ENCODE measurements around the gene CEP164. TPM values are rescaled to one million over a fixed set of nuclear protein-coding genes. Genes with fewer than 3 reads are reported as not detected.

Gene CEP164
- total RNA-seq, 1 donor from 2014 or later = 21.6 TPM

DNA sequence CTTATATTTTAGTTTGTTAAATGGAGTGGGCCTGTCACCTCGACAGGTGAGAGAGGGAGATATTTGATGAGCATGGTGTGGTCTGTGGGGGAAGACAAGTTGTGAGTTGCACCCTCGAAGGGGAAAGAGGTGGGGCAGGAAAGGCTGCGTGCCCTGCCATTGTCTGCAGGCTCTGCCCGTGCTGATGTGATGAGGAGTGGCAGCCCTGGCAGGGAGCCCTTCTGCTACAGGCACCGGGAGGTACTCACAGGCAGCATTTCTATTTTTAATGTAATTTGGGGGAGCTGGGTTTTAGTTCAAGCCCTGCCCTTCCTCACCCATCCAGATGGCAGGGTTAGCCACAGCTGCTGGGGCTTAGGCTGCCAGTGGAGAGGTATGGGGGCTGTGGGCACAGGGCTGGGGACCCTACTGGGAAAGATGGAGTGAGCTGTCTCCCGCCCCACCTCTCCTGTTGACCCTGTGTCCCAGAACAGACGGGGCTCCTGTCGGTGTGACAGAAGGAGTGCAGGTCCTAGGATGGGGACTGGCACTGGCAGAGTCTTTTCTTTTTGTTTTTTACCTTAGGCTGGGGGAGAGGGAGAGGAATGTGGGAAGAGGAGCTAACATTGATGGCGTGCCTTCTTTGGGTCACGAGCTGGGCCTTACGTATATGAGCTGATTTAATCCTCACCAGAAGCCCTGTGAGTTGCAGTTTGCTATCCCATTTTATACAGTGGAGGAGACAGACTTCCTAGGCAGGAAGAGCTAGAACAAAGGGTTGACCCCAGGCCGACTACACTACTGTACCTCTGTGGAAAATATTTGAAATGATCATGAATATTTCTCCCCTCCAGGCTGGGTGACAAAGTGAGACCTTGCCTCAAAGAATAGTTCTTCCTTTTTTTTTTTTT is 51.6 kb downstream of the CEP164 start:
- H3K27me3 ChIP-seq = no peaks in the 10 kb centered on the region
- no peak overlapping the region for H3K4me3 ChIP-seq
- peaks cover 0 to 44% of the 10 kb centered on the region in 2 donors for H3K36me3 ChIP-seq
- intact Hi-C loops (cut with DNase I) = no loop called here
- no peak overlapping the region for H3K27ac ChIP-seq
- no peaks in the 10 kb centered on the region for H3K9me3 ChIP-seq
- H3K4me1 ChIP-seq = no peaks in the 10 kb centered on the region
- DNase-seq (ENCODE audit: extremely low spot score in 2 of 2) = no peak
- TF ChIP-seq POLR2AphosphoS5 (IDR thresholded peaks at IDR 0.05; ENCODE audit: insufficient read depth in 1 of 2, low read depth in 1 of 2) = no peak
- TF ChIP-seq, protein P1, sequence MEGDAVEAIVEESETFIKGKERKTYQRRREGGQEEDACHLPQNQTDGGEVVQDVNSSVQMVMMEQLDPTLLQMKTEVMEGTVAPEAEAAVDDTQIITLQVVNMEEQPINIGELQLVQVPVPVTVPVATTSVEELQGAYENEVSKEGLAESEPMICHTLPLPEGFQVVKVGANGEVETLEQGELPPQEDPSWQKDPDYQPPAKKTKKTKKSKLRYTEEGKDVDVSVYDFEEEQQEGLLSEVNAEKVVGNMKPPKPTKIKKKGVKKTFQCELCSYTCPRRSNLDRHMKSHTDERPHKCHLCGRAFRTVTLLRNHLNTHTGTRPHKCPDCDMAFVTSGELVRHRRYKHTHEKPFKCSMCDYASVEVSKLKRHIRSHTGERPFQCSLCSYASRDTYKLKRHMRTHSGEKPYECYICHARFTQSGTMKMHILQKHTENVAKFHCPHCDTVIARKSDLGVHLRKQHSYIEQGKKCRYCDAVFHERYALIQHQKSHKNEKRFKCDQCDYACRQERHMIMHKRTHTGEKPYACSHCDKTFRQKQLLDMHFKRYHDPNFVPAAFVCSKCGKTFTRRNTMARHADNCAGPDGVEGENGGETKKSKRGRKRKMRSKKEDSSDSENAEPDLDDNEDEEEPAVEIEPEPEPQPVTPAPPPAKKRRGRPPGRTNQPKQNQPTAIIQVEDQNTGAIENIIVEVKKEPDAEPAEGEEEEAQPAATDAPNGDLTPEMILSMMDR (IDR thresholded peaks at IDR 0.05) = no peak
- TF ChIP-seq POLR2A (IDR thresholded peaks at IDR 0.05) = no peak

DNA sequence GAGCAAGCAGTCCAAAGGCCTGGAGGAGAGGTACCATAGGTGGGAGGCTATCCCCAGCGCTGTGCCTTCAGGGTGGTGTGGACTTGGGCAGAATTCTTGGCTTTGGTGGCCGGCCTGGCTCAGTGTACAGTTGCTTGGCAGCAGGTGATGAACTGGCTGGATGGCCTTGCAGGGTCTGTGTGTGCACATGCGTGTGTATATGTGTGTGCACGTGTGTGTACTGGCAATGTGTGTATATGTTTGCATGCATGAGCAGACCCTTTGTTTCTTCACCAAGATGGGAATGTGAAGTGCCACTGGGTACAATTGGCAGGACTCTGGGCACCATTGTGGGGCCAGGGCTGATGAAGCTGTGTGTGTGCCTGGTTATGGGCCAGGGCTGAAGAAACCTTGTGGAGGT is 53.0 kb downstream of the CEP164 start:
- no peak for DNase-seq (ENCODE audit: extremely low spot score in 2 of 2)
- no peaks in the 10 kb centered on the region for H3K4me1 ChIP-seq
- TF ChIP-seq POLR2A (IDR thresholded peaks at IDR 0.05) = no peak
- TF ChIP-seq POLR2AphosphoS5 (IDR thresholded peaks at IDR 0.05; ENCODE audit: insufficient read depth in 1 of 2, low read depth in 1 of 2) = no peak
- TF ChIP-seq, protein P1 (IDR thresholded peaks at IDR 0.05) = no peak
- no peaks in the 10 kb centered on the region for H3K27me3 ChIP-seq
- no peaks in the 10 kb centered on the region for H3K9me3 ChIP-seq
- intact Hi-C loops (cut with DNase I) = no loop called here
- no peak overlapping the region for H3K4me3 ChIP-seq
- no peak overlapping the region for H3K27ac ChIP-seq
- H3K36me3 ChIP-seq = peaks cover 0 to 30% of the 10 kb centered on the region in 2 donors

DNA sequence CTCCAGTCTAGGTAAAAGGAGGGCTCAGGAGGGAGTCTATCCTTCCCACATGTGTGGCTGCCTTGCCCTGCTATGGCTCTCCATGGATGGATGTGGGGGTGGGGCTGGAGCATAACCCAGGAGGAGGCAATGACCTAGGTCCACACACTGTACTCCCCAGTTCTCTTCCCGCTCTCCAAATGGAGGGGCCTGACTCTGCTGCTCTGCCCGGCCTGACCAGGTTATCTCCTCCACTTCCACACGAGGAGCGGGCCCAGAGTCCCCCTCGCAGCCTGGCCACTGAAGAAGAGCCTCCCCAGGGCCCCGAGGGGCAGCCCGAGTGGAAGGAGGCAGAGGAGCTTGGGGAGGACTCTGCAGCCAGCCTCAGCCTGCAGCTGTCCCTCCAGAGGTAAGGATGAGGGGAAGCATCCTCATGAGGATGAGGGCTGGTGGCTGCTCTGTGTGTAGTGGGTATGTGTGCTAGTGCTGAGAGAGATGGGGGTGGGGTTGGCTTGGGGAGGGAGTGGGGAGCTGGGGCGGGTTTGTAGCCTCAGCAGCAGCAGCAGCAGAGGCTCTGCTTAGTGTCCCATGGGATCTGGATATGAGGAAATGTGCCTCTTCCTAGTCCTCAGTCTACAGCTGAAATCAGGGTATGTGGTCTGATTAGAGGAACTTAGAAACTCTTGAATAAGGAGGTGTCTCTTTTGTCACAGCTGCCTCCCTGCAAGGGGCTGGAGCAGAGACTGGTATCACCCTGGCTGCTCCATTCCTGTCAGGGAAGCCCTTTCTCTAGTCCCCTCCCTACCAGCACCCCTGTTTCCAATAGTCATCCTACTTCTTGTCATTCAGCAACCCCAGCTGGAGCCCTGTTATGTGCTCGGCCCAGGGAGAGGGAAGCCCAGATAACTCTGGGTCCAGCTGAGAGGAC is 54.1 kb downstream of the CEP164 start:
- Histone ChIP-seq H3K27me3 (no peaks in the 10 kb centered on the region), H3K4me1 (no peaks in the 10 kb centered on the region), H3K4me3 (no peak overlapping the region), H3K9me3 (no peaks in the 10 kb centered on the region), H3K36me3 (peaks cover 0 to 27% of the 10 kb centered on the region in 2 donors), H3K27ac (no peak overlapping the region)
- intact Hi-C loops (cut with DNase I) = no loop called here
- no peak for DNase-seq (ENCODE audit: extremely low spot score in 2 of 2)
- TF ChIP-seq POLR2A (IDR thresholded peaks at IDR 0.05) (no peak), POLR2AphosphoS5 (IDR thresholded peaks at IDR 0.05; ENCODE audit: insufficient read depth in 1 of 2, low read depth in 1 of 2) (no peak)
- TF ChIP-seq, protein P1 (IDR thresholded peaks at IDR 0.05) = no peak

DNA sequence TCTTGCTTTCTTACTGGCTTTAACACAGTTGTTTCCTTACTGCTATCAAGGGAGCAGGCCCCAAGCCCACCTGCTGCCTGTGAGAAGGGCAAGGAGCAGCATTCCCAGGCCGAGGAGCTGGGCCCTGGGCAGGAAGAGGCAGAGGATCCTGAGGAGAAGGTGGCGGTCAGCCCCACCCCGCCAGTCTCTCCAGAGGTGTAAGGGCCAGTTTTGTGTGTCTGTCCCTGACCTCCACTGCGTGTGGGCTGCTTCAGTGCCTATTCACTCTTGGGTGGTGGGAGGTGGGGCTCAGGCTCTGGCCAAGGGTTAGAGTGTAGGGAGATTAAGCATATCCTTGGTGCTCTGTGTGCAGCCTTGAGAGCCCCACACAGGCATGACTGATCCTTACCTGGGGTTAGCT is 55.1 kb downstream of the CEP164 start:
- Histone ChIP-seq H3K27me3 (no peaks in the 10 kb centered on the region), H3K27ac (no peak overlapping the region), H3K4me1 (no peaks in the 10 kb centered on the region), H3K36me3 (peaks cover 0 to 32% of the 10 kb centered on the region in 2 donors), H3K9me3 (no peaks in the 10 kb centered on the region), H3K4me3 (no peak overlapping the region)
- no peak for TF ChIP-seq POLR2AphosphoS5 (IDR thresholded peaks at IDR 0.05; ENCODE audit: insufficient read depth in 1 of 2, low read depth in 1 of 2)
- TF ChIP-seq, protein P1 (IDR thresholded peaks at IDR 0.05) = no peak
- no peak for TF ChIP-seq POLR2A (IDR thresholded peaks at IDR 0.05)
- intact Hi-C loops (cut with DNase I) = no loop called here
- DNase-seq (ENCODE audit: extremely low spot score in 2 of 2) = no peak

Data from vagina (tissue), 2 donors.